VCaP (cell line): ENCODE data around the gene RUSC2.
A peak's percentile ranks its signal among the peaks of the same experiment; 100 is the strongest.
"Not testable (repeated sequence)": the region's sequence is repeated elsewhere in the genome, so short reads cannot be mapped to it uniquely, and the experiment has no call there.

Experiments
- H3K27ac ChIP-seq: fragments of 450-650 bp; 2 replicates; pipeline ENCODE4 v1.5.1; 2017
- TF ChIP-seq, protein P1 (sequence below): fragments of 450-650 bp; conservative IDR thresholded peaks from 2 replicates; pipeline ENCODE4 v1.5.1; 2017; ENCODE audit warnings: mild to moderate bottlenecking, moderate library complexity

The RUSC2 gene

DNA sequence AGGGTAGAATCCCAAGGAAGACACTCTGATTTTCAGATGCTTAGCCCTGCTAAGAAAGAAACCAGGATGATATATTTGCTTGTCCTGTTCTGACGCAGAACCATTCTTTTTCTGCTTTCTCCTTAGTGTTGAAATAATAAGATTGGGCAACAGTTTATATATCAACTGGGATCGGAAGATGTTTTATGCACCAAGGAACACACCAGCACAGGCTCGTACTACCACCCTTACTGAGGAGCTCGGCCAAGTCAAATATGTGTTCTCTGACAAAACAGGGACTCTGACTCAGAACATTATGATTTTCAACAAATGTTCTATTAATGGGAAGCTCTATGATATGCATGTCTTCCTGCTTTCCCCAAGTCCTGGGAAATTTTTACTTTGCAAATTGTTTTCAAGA lies 19.0 kb upstream of the RUSC2 start:
- TF ChIP-seq, protein P1, sequence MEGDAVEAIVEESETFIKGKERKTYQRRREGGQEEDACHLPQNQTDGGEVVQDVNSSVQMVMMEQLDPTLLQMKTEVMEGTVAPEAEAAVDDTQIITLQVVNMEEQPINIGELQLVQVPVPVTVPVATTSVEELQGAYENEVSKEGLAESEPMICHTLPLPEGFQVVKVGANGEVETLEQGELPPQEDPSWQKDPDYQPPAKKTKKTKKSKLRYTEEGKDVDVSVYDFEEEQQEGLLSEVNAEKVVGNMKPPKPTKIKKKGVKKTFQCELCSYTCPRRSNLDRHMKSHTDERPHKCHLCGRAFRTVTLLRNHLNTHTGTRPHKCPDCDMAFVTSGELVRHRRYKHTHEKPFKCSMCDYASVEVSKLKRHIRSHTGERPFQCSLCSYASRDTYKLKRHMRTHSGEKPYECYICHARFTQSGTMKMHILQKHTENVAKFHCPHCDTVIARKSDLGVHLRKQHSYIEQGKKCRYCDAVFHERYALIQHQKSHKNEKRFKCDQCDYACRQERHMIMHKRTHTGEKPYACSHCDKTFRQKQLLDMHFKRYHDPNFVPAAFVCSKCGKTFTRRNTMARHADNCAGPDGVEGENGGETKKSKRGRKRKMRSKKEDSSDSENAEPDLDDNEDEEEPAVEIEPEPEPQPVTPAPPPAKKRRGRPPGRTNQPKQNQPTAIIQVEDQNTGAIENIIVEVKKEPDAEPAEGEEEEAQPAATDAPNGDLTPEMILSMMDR, result no peak
- no peak overlapping the region for H3K27ac ChIP-seq

DNA sequence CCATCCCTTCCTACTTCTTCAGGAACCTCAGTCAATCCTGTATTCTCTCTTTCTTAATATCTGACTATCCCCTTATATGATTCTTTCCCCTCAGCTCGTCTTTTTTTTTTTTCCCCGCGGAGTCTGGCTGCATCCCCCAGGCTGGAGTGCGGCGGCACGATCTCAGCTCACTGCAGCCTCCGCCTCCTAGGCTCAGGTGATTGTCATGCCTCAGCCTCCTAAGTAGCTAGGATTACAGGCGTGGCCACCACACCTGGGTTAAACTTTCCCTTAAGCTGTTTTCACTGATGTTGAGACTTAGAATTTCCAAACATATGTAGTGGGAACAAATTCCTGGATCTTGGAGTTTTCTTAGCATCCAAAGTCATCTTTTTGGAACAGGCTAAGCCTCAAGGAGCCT lies 13.3 kb upstream of the RUSC2 start:
- TF ChIP-seq, protein P1, result no peak
- no peak overlapping the region for H3K27ac ChIP-seq

DNA sequence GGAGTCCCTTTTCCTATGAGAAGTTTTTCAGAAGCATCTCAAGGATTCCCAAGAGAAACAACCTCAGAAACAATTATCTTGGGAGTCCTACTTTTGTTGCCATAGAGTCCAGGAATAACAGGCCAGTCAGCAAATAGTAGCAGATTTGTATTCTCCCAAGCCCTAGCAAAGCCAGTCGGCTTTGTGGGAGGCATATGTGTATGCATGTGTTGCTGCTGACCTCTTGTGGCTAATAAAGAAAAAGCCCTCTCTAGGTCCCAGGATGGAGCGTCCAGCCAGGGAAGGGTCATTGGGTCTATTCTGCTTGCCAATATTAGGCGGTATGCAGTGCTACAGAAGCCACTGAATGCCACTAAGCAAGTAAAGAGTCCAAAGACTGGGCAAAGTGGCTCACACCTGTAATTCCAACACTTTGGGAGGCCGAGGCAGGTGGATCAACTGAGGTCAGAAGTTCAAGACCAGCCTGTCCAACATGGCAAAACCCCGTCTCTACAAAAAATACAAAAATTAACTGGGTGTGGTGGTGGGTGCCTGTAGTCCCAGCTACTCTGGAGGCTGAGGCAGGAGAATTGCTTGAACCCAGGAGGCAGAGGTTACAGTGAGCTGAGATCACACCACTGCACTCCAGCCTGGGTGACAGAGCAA lies 12.6 kb upstream of the RUSC2 start:
- not testable (repeated sequence) for H3K27ac ChIP-seq
- TF ChIP-seq, protein P1, result peak; percentile 98

DNA sequence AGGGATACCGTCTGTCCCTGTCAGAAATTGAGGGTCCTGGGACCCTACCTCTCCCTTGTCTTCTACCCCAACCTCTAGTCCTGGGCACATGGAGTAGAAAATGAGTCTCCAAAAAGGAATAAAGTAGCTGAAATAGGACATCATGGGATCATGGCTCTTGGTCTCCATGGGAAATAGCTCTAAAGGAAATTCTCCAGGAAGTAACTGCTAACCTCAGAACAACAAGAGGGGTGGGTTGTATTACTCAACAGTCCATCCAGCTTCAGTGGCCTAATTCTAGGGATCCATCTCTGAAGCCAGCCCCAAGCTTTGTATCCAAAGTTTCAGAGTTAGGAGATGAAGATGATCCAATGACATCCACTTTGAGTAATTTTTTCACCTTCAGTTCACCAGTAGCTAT lies 11.0 kb upstream of the RUSC2 start:
- no peak overlapping the region for H3K27ac ChIP-seq
- TF ChIP-seq, protein P1, result no peak

DNA sequence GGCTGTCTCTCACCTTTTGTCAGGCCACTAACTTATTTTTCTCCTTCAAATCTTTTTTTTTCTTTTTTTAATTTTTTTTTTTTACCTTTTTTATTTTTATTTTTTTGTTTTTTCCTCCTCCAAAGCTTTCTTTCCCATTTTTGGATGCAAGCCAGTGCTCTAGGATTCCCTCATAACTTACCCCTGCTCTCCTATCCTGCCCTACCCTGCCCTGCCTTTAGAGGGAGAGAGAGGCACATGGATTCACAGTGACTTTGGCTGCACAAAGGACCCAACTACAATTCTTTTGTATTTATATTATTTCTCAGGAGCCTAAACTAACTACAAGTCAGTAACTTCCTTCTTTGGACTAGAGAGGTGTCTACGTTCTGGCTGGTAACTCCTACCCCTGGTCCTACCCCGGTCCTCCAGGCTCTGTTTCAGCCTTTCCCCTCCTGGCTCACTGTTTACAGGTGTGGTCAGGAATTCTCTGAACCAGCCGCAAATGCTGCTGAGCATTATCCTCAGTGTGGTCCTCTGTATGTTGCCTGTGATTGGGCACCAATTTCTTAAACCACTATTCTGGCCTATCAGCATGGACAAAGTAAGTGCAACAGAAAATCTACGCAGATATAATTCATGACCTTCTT lies 8.4 kb upstream of the RUSC2 start:
- TF ChIP-seq, protein P1, result peak; percentile 81
- H3K27ac ChIP-seq, result no peak overlapping the region

DNA sequence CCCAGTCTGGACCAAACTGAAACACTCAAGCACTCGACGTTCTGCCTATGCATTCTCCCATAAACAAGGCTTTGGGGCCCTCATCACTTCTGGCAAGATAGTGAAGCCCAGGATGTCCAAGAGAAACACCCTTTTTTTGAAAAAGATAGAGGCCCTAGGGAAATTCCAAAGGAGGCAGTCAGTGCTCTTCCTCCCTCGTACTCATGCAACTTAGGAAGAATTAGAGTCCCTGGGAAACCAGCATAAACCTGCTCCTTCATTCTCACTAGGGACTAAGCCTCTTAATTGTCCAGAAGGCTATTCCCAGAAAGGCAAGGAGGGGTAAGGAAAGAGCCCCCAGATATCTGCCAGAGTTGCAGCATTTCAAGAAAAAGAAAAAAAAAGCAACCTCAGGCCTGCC lies 7.8 kb upstream of the RUSC2 start:
- H3K27ac ChIP-seq, result no peak overlapping the region
- TF ChIP-seq, protein P1, result no peak

DNA sequence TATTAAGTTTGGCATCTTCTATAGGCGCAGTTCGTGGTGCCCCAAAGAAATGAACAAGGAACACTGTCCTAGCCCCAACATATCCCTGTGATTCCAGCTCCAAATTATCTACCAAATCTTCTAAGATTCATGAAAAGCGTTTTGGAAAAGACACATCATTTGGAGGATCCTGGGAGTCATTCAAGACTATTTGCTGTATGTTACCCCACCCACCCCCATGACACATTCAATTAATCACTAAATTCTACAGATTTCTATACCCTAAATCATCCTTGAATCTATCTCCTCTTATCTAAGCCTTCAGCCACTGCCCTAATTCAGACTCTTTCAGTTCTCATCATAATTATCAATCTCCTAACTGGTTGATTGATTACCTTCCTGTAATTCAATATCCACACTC lies 5.5 kb upstream of the RUSC2 start:
- TF ChIP-seq, protein P1, result no peak
- no peak overlapping the region for H3K27ac ChIP-seq
